Raji (cell line): ENCODE results near the gene RAB43.

Source experiments
- POLR2A ChIP-seq: IDR thresholded peaks from 2 replicates; pipeline ENCODE4 v1.6.1; 2011; ENCODE audit warnings: low read depth, low read length, control low read depth; ENCODE audit not compliant: insufficient read depth

The RAB43 gene

GRCh38 chr3:129126726-129127280 is 5.2 kb upstream of the RAB43 start:
- no peak for TF ChIP-seq POLR2A

GRCh38 chr3:129123314-129124060 is 1.9 kb upstream of the RAB43 start:
- no peak for TF ChIP-seq POLR2A

- TF ChIP-seq POLR2A = no peak
Measured at GRCh38 chr3:129122412-129123011, 908 bp upstream of the RAB43 start.

- no peak for TF ChIP-seq POLR2A
Measured at GRCh38 chr3:129121016-129121791, 400 bp downstream of the RAB43 start.

- TF ChIP-seq POLR2A = no peak
Measured at GRCh38 chr3:129120254-129121004, 1.2 kb downstream of the RAB43 start.

- TF ChIP-seq POLR2A = no peak
Measured at GRCh38 chr3:129119365-129120100, 2.1 kb downstream of the RAB43 start.

GRCh38 chr3:129118745-129119144 is 2.9 kb downstream of the RAB43 start:
- no peak for TF ChIP-seq POLR2A

GRCh38 chr3:129117134-129117533 is 4.5 kb downstream of the RAB43 start:
- TF ChIP-seq POLR2A = no peak

GRCh38 chr3:129116482-129116946 is 5.1 kb downstream of the RAB43 start:
- TF ChIP-seq POLR2A = no peak

GRCh38 chr3:129114455-129114854 is 7.1 kb downstream of the RAB43 start:
- TF ChIP-seq POLR2A = no peak

GRCh38 chr3:129112308-129113052 is 9.1 kb downstream of the RAB43 start:
- no peak for TF ChIP-seq POLR2A

GRCh38 chr3:129107793-129108192 is 13.8 kb downstream of the RAB43 start:
- TF ChIP-seq POLR2A = no peak

- no peak for TF ChIP-seq POLR2A
Measured at GRCh38 chr3:129106866-129107565, 14.6 kb downstream of the RAB43 start.

GRCh38 chr3:129106320-129106719 is 15.3 kb downstream of the RAB43 start:
- no peak for TF ChIP-seq POLR2A
